BJ (cell line): ENCODE measurements around the gene CFAP70. TPM values are rescaled to one million over a fixed set of nuclear protein-coding genes. Genes with fewer than 3 reads are reported as not detected.

Source experiments
- CTCF ChIA-PET: fragments of 350-600 bp; formaldehyde crosslinking; extraction: SDS; loops from one replicate; lab custom pipeline; 2021; ENCODE audit warnings: antibody characterized with exemption, inconsistent platforms; lab: Yijun Ruan, JAX
- POLR2A ChIA-PET: fragments of 300-600 bp; sonication (Branson Sonifier 250); formaldehyde crosslinking; extraction: SDS; loops from one replicate; lab custom pipeline; 2021; ENCODE audit warnings: antibody characterized with exemption; lab: Charles Lee
- DNase-seq: peaks from one replicate; pipeline ENCODE4 v3.0.0-alpha.2; 2011; ENCODE audit warnings: low read depth
- H3K27me3 ChIP-seq: 2 replicates; pipeline ENCODE4 v1.6.0; 2011; ENCODE audit warnings: low read length; ENCODE audit not compliant: control insufficient read depth, insufficient read depth
- H3K36me3 ChIP-seq: 2 replicates; pipeline ENCODE4 v1.5.1; 2011; ENCODE audit warnings: low read length; ENCODE audit not compliant: control insufficient read depth, insufficient read depth
- H3K4me3 ChIP-seq: 2 replicates; pipeline ENCODE4 v1.5.1; 2011; ENCODE audit warnings: low read depth, mild to moderate bottlenecking, control low read depth, low read length
- polyA plus RNA-seq: library from polyadenylated mRNA; depleted of rRNA; stranded (reverse); fragments of >200 nt; gene quantifications from 2 replicates; pipeline ENCODE4 v1.2.3, GENCODE V29; 2011
- TF ChIP-seq, protein P1 (sequence below): IDR thresholded peaks from 2 replicates; pipeline ENCODE4 v1.5.1; 2011; ENCODE audit warnings: low read depth, mild to moderate bottlenecking, control low read depth, inconsistent platforms, low read length, moderate library complexity; ENCODE audit not compliant: insufficient read depth

CFAP70 gene
- polyA plus RNA-seq, 1 experiment = 0.37 TPM

DNA sequence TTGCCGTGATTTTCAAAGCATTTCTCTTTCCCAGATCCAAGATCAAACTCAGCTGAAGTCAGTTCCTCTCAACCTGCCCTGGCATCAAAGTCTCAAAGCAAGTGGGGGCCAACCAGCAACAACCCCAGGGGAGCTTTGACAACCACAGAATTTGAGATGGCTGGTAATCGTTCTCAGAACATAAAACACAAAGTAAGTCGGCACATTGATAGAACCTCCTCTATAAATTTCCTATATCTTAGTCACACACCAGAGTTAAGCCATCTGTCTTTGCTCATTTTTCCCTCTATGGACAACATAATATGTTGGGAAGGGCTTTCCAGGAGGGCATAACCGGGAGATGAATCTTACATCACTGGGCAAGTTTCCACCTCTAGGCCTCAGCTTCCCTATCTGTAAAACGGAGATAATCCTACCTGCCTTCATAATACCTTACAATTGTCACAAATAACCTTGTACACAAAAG, 110.4 kb downstream of the CFAP70 start:
- TF ChIP-seq, protein P1, sequence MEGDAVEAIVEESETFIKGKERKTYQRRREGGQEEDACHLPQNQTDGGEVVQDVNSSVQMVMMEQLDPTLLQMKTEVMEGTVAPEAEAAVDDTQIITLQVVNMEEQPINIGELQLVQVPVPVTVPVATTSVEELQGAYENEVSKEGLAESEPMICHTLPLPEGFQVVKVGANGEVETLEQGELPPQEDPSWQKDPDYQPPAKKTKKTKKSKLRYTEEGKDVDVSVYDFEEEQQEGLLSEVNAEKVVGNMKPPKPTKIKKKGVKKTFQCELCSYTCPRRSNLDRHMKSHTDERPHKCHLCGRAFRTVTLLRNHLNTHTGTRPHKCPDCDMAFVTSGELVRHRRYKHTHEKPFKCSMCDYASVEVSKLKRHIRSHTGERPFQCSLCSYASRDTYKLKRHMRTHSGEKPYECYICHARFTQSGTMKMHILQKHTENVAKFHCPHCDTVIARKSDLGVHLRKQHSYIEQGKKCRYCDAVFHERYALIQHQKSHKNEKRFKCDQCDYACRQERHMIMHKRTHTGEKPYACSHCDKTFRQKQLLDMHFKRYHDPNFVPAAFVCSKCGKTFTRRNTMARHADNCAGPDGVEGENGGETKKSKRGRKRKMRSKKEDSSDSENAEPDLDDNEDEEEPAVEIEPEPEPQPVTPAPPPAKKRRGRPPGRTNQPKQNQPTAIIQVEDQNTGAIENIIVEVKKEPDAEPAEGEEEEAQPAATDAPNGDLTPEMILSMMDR = no peak
- ChIA-PET POLR2A (interaction anchor here (1.1 kb wide), 1 partner anchor 253 kb away, joined by 3 read pairs; no protein-coding TSS in a partner anchor), CTCF (interaction anchor here (1.7 kb wide), 1 partner anchor 16 kb away, joined by 6 read pairs; no protein-coding TSS in a partner anchor)
- no peak for DNase-seq
- Histone ChIP-seq H3K4me3 (no peak overlapping the region), H3K27me3 (no peaks in the 10 kb centered on the region), H3K36me3 (0 out of 2 replicates have a peak, but pooled peaks cover 3% of the 10 kb centered on the region)

DNA sequence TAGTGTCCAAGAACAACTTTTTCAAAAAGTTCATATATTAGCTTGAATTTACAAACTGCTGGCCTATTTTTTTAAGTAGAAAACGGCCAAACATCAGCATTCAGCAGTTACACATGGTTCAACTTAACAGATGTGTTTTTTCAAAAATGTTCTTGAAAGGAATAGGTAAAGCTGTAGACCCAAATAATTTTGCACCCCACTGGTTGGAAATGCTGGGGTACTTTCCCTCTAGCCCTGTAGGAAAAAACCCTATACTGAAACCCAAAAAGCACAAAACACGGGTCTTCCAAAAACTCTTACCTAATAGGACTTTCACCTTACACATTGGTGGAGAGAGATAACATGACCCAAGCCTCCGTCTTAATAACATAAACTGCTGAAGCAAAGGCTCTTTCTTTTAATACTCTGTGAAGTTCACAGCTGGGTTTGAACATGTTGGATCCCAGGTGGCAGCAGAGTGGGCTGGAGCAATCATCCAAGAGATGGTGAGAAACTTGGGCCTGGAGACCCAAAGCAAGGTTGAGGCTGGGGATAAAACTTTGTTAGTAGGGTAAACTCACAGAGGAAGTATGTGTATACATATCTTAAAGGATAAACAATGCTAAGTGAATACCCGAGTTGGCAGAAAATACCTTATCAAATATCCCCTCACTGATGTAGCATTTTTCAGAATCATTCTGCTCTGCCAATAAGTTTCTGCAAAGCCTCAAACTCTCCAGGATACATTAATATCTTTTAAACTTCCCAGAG, 111.0 kb downstream of the CFAP70 start:
- TF ChIP-seq, protein P1 = no peak
- ChIA-PET CTCF (interaction anchor here (0.9 to 1.7 kb wide), 2 partner anchors 16 to 30 kb away, joined by 3 to 6 read pairs; no protein-coding TSS in a partner anchor), POLR2A (interaction anchor here (0.5 to 1.1 kb wide), 3 partner anchors 18 to 253 kb away, joined by 3 read pairs; no protein-coding TSS in a partner anchor)
- peaks cover 4% of the 10 kb centered on the region; the same call in 1 of the 2 replicates for H3K36me3 ChIP-seq
- no peak for DNase-seq
- peak overlapping the region; percentile 75 for H3K4me3 ChIP-seq
- no peaks in the 10 kb centered on the region for H3K27me3 ChIP-seq

DNA sequence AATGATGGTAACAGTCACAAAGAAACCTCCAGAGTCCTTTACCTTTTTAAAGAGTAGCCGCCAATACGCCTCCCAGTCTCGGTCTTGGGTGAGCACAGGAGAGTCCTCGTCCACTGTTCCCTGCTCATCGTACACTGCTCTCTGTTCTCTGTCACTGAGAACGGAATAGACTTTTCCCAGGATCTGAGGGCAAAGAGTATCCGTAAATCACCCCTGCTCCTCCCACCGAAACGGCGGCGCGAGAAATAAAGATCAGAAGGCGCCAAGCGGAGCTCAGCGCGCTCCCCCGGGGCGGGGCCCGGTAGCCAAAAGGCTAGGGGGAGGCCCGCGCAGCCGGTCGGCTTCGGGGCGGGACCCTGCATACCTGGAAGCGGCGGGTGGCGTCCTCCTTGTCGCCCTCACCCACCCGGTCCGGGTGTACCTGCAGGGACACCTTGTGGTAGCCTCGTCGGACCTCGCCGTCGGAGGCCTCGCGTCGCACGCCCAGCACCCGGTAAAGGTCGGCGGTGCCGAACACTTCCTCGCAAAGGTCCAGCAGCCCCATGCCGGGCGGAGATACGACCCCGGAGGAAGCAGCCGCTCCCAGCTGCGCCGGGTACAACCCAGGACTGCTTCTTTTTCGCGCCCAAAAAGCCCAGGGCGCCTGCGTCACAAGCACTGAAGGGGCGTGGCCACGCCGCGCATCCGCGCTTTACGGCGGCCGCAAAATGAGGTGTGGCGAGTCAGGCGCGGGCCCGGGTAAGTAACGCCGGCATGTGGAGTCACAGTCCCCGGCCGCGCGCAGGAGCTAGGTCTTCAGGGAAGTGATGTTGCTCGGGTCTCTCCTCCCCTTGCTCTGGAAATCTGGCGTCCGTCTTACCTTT, 111.8 kb downstream of the CFAP70 start, which contains the start of gene DNAJC9:
DNAJC9 (minus strand) TSS at position 610 of the 863 bp plus-strand sequence; CDS start at position 544, 66 bp downstream.
- peak within 1 kb of the TSS; percentile 75 for H3K4me3 ChIP-seq
- TF ChIP-seq, protein P1 = no peak
- peak; percentile 55 for DNase-seq
- ChIA-PET CTCF (interaction anchor here (0.9 to 1.7 kb wide), 3 partner anchors 17 to 30 kb away, joined by 3 to 6 read pairs (median 5); no protein-coding TSS in a partner anchor), POLR2A (interaction anchor here (0.5 to 1.1 kb wide), 4 partner anchors 19 to 254 kb away, joined by 3 to 4 read pairs (median 3); no protein-coding TSS in a partner anchor)
- peaks cover 4% of the 10 kb centered on the region; the same call in 1 of the 2 replicates for H3K36me3 ChIP-seq
- no peaks in the 10 kb centered on the region for H3K27me3 ChIP-seq

DNA sequence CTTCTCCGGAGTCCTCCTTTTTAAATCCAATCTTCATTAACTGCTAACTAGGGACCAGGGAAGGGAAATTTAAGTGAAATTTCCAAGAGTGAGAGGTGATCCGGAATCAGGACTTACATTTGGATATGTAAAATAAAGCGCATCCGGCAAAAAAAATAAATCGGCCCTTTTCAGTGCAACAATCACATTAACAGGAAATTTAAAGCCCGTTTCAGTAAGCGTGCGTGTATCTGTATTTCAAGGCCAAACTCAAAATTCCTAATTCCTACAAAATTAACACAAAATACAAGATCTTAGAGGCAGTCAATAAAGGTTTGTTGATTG, 112.4 kb downstream of the CFAP70 start:
- no peak for DNase-seq
- no peaks in the 10 kb centered on the region for H3K27me3 ChIP-seq
- TF ChIP-seq, protein P1 = no peak
- ChIA-PET POLR2A (no interaction called here), CTCF (interaction anchor here (1.6 kb wide), 1 partner anchor 24 kb away, joined by 5 read pairs; no protein-coding TSS in a partner anchor)
- peak overlapping the region; percentile 75 for H3K4me3 ChIP-seq
- H3K36me3 ChIP-seq = peaks cover 4% of the 10 kb centered on the region; the same call in 1 of the 2 replicates
